ENCODE data around the gene HNRNPUL1.

The HNRNPUL1 gene

DNA sequence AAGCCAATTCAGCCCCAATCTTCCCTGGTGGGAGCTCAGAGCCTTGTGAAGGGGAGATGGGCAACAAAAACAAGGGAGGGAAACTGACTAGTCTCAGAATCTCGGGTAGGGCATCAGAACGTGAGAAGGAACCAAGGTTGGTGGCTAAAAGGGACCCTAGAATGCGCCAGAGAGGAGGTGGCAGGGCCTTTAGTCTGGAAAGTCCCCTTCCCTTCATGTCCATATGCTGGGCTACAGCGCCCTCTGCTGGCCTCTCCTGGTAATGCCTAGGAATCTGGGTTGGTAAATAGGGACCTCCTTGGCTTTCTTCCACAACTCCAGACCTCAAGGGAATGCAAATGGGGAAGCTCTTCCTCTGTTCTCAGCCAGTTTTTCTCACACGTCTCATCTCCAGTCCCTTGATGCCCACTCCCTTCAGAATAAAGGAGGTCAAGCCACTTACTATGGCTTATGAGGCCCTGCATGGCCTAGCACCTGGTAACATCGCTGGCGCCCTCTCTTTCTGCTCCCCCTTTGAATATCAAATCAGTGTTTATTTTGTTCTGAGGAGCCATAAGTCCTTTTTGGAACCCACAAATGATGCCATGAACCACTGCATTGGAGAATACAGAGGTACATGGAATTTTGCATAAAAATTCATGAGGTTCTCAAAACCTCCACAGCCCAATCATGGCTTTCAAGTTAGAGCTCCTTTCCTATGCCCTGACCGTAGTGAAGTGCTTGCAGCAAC lies 44.4 kb downstream of the HNRNPUL1 start:
- DNase-seq (ENCODE audit: low read depth): peak; percentile 90

DNA sequence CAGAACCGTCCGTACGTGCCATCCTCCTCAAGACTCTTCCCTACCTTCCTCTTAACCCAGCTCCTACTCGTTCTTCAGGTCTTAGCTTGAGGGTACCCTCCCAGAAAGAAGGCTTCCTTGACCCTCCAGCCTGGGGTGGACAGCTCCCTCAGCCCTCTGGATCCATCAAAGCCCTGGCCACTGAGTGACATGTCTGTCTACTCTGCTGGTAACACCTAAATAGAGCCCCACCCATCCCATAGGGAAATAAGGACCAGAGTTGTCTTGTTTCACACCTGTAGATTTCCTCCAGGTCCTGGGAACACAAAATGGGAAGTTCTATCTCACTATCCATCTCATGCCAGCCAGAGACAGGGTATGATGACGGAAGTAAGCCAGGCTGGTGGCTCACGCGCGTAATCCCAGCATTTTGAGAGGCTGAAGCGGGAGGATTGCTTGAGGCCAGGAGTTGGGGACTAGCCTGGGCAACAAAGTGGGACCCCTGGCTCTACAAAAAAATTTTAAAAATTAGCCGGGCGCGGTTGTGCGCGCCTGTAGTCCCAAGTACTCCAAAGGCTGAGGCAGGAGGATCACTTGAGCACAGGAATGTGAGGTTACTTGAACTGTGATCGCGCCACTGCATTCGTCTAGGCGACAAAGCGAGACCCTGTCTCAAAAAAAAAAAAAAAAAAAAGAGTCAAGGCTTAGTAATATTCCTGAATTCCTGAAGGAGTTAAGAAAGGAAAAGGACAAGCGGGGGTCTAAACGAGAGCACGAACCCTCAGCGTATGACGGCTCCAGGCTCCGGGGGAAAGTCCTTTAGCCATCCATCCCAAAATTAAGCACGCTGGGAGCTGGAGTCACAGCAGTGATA lies 45.2 kb downstream of the HNRNPUL1 start:
- DNase-seq (ENCODE audit: low read depth): no peak

DNA sequence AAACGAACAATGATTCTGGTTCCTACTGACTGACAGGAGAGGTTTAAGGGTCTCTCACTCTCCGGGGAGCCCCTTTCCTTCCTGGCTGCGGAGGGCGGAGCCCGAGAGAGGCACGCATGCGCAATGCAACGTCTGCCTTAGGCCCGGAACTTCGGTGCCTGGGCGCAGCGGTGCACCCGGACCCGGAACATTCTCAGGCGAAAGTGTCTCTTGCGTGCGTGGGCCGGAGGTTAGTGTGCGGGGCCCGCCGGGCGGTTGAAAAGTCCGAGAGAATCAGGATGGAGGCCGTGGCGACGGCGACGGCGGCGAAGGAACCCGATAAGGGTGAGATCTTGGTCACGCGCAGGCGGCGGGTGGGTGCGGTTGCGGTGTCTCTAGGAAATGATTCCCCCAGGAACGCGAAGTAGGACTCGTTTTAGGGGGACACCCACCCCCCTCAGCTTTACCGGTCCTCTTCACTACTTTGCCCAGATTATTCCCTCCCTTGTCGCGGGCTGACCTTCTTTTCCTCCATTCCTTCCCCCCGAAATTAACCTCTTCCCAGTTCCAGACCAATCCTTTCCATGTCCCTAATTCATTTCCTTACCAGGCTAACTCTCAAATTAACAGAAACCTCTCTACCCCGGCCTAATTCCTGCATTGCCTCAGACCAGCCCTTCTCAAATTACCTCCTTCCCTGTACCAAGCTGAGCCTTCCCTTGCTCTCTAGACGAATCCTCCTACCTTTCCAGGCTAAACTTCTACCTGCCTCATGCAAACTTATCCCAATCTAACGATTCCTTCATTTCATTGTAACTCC lies 46.1 kb downstream of the HNRNPUL1 start, which contains the start of gene CCDC97:
TSS of gene CCDC97 (plus strand) at position 140 of the 799 bp plus-strand sequence. CDS start at position 279, 139 bp downstream.
- peak; percentile 81 for DNase-seq (ENCODE audit: low read depth)

DNA sequence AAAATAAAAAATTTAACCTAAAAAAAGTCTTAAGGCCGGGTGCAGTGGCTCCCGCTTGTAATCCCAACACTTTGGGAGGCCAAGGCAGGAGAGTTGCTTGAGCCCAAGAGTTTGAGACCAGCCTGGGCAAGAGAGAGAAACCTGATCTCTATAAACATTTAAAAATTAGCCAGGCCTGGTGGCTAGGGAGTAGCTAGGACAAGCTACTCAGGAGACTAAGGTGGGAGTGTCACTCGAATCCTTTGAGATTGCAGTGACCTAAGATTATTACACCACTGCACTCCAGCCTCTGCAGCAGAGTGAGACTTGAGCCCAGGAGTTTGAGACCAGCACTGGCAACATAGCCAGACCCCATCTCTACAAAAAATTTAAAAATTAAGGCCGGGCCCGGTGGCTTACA lies 46.9 kb downstream of the HNRNPUL1 start:
- DNase-seq (ENCODE audit: low read depth): no peak

DNA sequence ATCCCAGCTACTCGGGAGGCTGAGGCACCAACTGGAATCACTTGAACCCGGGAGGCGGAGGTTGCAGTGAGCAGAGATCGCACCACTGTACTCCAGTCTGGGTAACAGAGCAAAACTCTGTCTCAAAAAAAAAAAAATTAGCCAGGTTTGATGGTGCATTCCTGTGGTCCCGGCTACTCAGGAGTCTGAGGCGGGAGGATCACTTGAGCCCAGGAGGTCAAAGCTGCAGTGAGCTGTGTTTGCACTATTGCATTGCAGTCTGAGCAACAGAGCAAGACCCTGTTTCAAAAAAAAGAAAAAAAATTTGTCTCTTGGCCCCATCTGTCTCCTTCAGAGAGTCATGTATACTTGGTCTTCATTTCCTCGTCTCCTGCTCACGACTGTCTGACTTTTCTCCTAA lies 47.4 kb downstream of the HNRNPUL1 start:
- no peak for DNase-seq (ENCODE audit: low read depth)

DNA sequence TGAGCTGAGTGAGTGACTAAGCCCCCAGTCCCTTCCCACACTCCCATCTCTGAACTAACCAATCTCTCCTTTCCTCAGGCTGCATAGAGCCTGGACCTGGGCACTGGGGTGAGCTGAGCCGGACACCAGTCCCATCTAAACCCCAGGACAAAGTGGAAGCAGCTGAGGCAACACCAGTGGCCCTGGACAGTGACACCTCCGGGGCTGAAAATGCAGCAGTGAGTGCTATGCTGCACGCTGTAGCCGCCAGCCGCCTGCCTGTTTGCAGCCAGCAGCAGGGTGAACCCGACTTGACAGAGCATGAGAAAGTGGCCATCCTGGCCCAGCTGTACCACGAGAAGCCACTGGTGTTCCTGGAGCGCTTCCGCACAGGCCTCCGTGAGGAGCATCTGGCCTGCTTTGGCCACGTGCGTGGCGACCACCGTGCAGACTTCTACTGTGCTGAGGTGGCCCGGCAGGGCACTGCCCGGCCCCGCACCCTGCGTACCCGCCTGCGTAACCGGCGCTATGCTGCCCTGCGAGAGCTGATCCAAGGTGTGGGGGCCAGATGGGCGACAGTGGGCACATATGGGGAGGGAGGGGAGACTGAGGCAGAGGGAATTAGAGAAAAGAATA lies 52.2 kb downstream of the HNRNPUL1 start:
- DNase-seq (ENCODE audit: low read depth): no peak

DNA sequence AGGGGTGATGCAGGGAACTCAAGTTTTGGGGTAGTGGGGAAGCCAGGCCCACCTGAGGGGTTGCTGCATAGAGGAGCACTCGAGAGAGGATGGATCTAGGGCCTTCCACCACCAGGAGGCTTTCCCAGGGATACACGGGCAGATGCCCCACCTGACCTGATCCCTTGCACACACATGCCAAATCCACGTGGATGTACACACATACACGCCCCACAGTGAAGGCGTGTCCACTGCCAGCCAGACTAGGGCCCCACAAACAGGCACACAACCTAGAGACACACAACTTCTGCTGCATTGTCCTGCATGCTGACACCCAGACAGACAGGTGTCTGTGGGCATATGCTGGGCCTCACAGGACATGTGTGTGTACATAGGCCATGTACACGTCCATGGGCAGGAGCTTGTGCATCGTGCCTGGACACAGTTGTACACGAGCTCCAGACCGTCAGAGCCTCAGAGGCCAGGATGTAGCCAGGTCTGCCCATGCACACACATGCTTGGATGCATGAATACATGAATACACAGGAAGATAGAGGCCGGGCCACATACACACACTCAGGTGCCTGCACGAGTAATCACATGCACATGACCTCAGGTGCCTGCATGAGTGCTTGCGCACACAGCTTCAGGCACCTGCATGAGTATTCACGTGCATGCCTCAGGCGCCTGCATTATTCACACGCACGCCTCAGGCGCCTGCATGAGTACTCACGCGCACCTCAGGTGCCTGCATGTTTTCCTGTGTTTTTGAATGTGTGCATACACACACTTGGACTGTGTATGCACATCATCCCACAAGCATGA lies 54.7 kb downstream of the HNRNPUL1 start:
- no peak for DNase-seq (ENCODE audit: low read depth)

DNA sequence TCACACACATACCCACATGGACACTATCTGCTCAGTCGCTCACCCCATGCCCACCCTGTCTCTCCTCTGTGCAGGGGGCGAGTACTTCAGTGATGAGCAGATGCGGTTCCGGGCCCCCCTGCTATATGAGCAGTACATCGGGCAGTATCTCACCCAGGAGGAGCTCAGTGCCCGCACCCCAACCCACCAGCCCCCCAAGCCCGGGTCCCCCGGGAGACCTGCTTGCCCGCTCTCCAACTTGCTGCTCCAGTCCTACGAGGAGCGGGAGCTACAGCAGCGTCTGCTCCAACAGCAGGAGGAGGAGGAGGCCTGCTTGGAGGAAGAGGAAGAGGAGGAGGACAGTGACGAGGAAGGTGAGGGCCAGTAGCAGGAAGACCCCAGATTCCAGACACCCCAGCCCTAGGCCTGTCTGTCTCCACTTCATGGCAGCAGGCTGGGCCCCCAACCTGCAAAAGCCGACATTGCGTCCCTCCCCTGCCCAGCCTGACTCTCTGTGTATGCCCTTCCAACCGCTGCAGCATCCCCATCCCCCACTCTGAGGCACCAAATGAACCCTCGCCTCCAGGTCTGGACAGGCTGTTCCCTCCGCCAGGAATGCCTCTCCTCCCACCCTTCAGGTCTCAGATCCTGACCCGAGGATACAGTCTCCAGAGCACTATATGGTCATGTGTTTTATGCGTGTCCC lies 55.5 kb downstream of the HNRNPUL1 start:
- DNase-seq (ENCODE audit: low read depth): no peak

DNA sequence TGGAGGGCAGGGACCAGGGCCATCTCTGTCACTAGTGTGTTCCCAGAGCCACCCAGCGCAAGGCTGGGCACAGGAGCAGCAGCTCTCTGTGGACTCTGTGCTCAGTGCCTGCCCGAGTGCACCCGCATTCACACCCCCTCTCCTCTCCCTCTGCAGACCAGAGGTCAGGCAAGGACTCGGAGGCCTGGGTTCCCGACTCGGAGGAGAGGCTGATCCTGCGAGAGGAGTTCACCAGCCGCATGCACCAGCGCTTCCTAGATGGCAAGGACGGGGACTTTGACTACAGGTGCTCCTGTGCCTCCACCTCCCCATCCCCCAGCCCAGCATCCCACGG lies 56.0 kb downstream of the HNRNPUL1 start:
- no peak for DNase-seq (ENCODE audit: low read depth)

DNA sequence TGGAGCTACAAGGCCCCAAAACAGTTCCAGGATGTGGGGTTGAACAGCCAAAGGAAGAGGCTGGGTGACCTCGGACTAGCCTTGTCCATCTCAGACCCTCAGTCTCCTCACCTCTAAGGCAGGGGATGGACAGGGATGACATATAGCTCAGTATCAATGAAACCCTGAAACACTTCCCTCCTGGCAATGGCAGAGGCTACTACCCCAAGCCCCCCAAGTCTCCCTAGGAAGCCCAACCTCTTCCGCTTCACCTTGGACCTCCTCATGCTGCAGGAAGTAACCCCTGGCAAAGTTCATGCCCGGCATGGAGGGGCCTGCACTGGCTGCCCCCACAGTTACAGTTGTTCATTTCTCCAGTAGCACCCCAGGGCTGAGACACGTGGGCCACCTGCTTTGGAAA lies 56.4 kb downstream of the HNRNPUL1 start:
- DNase-seq (ENCODE audit: low read depth): no peak

DNA sequence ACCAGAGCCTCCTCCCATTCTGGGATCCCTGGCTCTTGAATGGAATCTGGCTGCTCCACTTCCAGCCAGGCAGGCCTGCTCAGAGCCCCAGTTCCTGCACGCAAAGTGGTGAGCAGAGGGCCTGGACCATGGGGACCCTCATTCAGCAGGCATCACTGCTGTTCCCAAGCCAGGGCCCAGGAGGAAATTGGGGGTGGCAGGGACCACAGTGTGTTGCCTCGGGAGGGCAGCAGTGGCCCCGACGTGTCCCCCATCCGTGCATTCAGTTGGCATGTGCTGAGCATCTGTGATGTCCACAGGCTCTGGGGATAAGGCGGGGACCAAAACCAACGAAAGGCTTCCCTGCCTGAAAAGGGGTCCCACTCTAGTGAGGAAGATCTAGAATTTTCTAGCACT lies 57.0 kb downstream of the HNRNPUL1 start:
- no peak for DNase-seq (ENCODE audit: low read depth)

DNA sequence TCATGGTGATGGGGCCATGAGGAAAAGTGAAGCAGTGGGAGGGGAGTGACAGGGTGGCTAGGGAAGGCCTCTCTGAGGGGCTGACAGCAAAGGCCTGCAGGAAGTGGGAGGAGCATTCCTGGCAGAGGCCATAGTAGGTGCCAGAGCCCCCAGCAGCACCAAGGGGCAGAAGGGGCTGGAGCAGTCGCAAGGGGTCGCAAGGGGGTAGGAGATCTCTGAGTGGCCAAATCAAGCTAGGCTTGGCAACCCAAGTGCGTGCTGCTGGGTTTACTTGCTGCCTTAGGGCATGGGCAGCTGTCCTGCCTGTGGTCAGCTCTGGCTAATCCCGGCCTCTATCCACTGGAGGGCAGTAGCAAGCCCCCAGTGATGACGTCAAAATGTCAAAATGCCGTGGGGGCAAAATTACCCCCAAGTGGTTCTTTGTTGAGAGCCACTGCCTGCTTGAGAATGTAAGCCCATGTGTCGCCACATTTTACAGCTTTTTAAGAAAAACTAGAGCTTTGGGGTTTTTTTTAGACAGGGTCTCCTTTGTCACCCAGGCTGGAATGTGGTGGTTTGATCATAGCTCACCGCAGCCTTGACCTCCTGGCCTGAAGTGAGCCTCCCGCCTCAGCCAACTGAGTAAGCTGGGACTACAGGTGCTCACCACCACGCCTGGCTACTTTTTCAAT lies 57.6 kb downstream of the HNRNPUL1 start:
- no peak for DNase-seq (ENCODE audit: low read depth)

DNA sequence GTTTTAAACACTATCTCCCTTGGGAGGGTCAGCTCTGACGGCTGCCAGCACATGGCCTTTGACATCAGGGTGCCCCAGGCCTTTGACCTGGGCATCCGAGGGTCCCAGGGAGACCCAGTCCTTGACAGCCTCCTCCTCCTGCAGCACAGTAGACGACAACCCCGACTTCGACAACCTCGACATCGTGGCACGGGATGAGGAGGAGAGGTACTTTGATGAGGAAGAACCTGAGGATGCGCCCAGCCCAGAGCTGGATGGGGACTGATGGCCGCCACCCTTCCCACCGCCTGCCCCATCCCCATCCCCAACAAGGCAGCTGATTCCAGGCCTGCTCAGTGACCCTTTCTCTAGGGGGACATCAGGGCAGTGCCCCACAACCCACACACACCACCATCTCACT lies 58.3 kb downstream of the HNRNPUL1 start:
- no peak for DNase-seq (ENCODE audit: low read depth)

DNA sequence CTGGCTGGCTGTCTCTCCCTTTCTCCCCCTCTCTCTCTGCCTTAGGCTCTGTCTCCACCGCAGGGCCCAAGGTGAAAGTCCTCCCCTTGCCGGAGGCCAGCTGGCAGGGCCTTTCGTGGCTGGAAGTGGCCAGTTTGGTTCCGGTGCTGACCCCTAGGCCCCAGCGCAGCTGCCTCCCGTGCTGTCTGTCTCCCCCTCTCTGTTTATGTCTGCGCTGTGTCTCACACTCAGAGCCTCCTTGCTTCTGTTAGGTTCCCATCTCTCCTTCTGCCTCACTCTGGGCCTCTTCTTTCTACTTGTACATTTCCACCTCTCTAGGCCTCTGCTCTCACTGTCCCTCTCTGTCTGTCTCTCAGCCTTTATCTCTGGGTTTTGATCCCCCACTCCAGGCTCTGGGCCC lies 58.9 kb downstream of the HNRNPUL1 start:
- no peak for DNase-seq (ENCODE audit: low read depth)

DNA sequence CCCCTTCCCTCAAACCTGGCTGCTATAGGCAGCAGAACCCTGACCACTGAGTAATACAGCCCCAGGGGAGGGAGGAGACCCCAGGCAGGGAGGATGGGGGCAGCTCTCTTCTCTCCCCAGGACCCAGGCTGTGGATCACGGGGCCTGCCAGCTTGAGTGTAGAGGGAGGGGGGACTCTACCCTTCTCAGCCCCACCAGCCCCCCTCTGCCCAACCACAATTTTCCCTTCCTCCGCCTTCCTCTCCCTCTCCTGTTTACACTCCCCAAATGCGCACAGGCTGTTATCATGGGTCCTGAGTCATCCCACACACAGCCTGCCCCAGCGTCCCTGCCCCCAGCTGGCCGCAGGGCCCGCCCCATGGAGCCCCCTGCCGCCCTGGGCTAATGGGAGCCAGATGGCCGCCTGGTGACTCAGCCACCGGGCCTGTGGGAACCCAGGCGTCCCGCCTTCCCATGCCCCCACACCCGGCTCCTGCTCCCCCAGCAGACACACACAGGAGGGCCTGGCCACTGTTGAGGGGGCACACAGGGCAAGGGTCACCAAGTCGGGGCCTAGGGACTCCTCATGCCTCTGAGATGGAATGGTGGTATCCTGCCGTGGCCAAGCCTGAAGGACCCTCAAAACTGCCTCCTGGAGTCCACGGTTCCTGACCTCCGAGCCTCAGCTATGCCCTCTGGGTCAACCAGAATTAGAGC lies 59.4 kb downstream of the HNRNPUL1 start:
- no peak for DNase-seq (ENCODE audit: low read depth)

DNA sequence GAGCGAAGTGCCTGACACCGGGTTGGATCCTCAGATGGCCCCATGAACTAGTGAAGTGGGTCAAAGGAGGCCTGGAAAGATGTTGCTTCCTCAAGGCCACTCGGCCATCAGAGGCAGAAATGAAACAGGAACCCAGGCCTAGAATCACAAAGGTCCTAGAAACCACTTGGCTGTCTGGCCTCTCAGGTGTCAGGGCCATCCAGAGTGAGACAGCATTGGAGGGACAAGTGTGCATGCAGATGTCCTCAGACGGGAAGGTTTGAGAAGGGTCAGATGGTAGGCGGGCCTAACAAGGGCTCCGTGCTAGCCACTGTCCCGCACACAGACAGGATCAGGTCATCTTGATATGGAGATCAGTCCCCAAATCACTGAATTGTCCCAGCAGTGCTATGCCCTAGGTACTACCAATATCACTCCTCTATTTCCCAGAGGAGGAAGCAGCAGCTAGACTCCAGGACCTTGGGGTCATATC lies 60.1 kb downstream of the HNRNPUL1 start:
- DNase-seq (ENCODE audit: low read depth): no peak

DNA sequence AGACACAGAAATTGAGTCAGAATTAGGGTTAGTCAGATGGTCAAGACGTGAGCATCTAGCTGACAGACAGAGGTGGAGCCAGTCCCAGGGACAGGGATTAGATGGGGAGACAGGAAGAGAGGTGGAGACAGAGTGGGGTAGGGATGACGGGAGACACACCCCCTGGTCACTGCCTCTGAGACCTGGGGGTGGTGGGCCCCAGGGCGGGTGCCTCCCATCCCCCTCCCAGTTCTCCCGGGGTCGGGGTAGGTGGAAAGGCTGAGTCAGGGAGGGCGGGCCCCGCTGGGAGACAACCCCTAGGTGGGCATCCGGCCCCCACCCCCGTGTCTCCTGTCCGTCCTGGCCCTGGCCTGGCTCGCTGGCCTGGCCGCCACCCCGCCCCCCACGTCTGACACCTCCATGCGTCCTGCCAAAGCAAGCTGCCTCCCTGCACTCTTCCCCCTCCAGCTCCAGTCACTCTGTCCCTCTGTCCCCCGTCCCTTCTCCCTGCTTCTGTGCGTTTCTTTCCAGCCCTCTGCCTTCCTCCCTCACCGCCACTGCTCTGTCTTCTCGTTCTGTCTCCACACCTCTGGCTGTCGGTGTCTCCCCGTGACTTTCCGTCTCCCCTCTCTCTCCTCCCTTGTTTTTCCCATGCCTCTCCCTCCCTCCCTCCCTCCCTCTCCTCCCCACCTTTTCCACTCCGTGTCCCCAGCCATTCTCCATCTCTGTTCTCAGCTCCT lies 60.9 kb downstream of the HNRNPUL1 start:
- DNase-seq (ENCODE audit: low read depth): no peak

DNA sequence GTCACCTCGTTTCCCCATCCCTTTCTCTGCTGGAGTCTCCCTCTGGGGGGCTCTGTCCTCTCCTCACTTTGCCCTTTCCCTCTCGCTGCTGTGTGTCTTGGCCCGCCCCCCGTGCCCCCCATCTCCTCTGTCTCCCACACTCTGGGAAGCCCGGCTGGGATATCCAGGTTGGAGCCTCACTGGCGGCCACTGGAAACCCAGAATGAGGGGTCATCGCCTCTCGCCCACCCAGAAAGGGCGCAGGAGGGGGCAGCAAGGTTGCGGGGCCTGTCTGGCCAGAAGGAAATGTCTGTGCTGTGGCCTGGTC lies 61.4 kb downstream of the HNRNPUL1 start:
- no peak for DNase-seq (ENCODE audit: low read depth)
